HG03457 (cell line): Measurements from ENCODE around the gene GRK5.

Source experiments
- ATAC-seq: cut with Tn5 transposase; IDR thresholded peaks from one replicate; pipeline ENCODE4 v1.9.1; 2021; ENCODE audit warnings: moderate number of reproducible peaks; ENCODE audit not compliant: unreplicated experiment

GRK5 gene

DNA sequence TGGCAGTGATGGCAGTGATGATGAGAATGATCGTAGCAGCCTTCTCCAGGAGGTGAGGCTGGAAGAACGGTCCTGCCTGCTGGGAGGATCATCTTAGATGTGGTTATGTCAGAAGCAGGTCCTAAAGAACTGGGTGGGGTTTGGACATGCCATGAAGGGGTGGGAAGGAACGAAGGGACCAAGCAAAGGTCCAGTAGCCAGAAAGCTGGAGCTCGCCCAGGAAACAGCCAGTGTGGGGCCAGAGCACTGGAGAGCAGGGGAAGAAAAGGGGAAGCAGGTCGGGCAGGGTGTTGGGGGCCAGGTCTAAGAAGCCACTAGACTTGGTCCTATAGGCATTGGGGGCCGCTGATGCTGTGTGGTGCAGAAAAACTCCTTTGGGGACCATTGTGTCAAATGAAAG, 207.8 kb downstream of the GRK5 start:
- ATAC-seq: no peak

DNA sequence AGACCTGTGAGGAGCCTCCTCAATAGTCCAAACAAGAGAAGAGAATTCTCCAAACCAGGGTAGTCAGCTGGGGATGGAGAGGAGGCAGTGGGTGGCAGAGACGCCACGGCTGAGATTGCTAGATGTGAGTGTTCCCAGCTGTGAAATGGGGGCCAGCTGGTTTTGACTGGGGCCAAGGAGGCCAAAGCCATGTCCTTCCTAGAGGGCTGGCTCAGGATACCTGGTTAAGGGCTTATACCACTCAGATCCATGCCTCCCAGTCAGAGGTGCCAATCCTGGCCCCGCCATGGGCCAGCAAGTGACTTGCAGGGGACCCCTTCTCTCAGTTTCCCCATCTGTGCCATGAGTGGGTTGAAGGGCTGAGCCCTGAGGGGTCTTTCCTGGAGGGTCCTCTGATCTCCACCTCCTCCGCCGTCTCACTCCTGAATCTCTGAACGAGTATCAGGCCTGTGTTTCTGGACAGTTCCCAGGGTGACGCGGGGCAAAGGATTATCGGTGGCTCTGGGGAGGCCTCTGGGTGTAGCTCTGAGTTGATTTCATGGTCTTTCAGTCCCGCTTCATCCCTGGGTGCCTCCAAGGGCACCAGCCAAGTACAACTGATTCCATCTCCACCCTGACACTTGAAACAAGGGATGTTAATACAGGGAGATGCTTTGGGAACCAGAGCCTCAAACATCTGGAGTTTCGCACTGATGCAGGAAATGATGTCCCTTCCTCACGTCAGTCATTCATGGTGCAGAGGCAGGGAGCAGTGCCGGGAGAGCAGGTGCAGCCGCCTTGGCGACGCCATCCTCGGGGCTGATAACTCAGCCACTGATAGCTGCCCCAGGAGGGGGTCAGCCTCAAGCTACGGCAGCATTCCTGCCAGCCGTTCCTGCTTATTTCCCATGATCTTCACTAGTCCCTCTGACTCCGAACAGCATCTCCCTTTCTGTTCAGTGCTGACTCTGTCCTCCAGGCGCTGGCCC, 208.4 kb downstream of the GRK5 start:
- no peak for ATAC-seq

DNA sequence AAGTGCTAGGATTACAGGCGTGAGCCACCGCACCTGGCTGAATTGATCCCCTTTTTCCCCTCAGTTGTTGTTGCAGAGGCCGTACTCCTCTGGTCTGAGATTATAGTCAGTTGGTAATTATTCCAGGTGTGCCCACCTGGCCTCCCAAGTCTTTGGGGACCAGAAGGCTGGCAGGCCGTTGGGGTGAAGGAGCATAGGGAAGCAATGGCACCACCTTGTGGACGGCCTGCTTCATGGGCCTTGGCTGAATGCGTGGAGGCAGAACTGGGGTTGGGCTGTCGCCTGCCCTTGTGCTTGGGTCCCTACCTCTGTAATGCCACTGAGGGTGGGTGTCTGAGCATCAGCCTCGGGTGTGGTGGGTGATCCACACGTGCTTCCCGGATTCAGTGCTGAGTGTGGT, 209.5 kb downstream of the GRK5 start:
- ATAC-seq: no peak

DNA sequence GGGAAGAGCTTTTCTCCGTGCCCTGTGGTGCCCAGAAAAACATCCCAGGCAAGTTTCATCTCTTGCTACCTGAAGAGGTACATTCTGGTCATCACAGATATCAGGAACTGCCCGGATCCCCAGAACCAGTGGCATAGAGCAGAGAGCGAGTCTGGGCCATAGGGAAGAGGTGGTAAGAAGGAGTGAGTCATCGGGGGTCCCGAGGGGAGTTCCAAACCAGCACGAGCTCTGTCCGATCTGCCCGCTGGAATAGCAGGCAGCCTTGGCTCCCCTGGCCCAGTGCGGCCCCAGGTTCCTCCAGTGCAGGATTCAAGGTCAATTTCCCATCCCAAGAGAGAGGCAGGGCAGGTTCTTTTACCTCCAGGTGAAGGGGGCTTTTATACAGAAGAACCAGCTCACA, 210.5 kb downstream of the GRK5 start:
- no peak for ATAC-seq

DNA sequence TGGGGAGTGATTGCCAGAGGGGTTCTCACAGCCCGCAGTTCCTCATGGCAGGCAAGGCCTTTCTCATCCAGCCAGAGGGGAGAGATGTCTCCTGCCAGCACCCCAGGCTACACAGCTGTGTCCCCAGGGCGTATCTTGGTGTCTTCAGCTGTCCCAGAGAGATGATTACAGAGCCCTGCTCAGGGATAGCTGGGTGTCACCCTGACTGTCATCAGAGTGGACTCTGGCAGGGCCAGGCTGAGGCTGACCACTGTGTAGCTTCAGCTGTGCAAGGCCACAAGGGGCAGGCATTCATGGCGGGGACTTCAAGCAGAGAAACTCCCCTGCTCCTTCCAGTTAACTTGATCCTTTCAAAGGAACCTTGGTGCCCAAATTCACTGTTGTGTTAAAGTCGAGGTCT, 211.0 kb downstream of the GRK5 start:
- ATAC-seq: no peak

DNA sequence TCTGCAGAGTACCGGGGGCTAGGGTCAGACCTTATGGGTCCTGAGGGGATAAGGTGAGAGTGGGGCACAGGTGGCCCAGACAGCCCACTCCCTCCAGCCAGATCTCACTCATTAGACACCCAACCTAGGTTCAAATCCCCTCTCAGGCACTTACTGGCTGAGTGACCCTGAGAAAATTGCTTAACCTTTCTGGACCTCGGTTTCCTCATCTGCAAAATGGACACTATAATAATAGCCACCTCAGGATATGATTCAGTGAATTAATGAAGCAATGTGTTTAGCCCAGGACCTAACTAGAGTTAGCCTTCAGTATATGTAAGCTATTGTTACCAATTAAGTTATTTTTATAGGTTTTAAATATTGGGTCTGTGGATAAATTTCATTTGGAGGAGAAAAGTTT, 212.6 kb downstream of the GRK5 start:
- ATAC-seq: no peak

DNA sequence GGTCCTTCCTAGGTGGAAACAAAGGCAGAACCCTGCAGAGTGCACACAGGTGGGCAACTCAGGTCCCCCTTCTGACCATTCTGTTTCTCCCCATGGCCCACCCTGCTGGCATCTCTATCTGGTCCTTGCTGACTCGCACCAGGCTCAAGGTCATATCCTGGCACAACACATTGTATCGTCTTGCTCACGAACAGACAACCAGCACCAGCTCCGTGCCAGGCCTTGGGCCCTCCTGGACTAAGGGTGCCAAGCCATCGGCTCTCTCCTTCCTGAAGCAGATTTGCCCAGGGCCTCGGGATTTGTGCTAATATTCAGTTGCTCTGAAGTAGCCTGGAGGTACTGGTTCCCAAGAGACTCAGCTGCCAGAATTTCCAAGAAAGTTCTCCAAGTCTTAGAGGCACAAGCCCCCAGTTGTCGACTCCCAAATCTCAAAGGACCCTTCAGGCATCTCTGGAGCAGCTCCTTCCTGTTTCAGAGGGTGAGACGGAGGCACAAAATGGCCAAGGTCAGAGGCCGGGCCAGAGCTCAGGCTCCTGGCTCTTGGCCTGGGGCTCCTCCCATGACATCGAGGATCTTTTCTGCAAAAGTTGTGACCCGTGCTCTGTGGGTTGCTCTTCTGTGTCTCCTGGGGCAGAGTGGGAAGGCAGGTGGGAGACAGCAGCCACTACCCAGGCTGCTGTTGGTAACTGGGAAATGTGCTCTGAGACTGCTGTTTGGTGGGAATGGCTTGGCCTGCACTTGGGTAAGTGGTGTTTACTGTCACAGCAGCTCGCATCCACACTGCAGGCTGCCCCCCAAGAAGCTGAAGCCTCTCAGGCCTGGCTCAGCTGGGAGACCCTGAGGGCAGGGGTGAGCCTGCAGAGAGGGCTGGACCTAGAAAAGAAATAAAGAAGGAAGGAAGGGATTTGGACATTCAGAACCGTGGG, 213.8 kb downstream of the GRK5 start:
- no peak for ATAC-seq

DNA sequence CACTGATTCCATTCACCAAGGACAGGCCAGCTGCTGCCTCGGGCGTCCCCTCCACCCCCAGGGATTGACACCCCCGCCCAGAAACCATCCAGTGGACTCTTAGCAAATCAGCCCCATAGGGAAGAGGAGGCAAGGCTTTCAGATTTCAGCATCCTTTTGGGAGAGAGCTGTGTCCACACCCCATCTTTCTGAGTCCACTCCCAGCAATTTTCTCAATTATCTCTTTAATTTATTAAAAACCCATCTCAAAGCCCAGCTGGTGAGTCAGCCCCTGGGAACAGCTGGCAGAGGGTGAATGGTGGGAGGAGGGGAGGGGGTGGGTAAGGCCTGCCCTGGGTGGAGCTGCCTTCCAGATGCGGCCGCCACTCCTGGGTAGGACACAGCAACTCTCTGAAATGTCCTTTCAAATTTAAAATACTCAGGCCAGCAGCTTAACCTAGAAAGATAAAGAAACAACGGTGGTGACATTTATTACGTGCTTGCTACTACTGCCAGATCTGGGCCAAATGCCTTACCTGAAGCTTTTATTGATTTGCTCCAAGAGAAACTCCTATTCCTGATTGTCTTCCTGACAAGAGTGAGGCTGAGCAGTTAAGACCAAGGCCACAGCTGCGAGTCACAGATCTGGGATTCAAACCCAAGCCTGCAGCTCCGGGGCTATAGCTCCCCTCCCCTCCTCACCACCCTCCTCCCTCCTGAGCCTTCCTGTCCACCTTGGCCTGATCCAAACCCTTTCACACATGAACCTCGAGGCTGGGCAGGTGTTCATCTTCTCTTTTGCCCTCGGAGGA, 214.7 kb downstream of the GRK5 start:
- ATAC-seq: no peak

DNA sequence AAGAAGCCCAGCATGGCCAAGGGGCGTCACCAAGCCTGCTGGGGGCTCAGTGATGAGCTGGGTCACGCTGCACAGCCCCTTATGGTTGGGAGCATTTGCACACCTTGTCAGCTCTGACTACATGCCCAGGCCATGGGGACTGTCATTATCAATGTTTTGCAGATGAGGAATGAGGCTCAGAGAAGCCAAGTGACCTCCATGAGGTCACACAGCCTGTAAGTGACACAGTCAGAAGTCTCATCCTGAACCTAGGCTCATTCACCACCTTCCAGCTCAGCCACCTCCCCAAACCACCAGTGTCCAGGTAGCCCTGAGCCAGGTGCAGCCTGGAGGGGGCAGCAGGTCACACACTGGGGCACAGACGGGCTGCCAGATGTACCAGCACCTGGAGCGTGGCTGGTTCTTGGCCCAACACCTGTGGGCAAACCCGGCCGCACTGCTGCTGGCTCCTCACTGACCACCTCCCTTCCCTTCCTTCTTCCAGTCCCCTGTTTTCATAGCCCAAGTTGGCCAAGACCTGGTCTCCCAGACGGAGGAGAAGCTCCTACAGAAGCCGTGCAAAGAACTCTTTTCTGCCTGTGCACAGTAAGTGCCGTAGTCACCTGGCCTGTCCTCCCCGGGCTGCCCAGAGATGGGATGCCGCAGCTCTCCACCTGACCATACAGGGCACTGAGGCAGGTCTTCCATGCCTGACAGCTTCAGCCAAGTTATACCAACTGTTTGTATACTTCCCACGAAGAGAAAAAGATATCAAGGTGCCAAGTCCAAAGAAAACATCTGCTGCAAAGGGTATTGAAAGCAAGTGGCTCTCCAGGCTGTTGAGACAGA, 215.5 kb downstream of the GRK5 start:
- no peak for ATAC-seq

DNA sequence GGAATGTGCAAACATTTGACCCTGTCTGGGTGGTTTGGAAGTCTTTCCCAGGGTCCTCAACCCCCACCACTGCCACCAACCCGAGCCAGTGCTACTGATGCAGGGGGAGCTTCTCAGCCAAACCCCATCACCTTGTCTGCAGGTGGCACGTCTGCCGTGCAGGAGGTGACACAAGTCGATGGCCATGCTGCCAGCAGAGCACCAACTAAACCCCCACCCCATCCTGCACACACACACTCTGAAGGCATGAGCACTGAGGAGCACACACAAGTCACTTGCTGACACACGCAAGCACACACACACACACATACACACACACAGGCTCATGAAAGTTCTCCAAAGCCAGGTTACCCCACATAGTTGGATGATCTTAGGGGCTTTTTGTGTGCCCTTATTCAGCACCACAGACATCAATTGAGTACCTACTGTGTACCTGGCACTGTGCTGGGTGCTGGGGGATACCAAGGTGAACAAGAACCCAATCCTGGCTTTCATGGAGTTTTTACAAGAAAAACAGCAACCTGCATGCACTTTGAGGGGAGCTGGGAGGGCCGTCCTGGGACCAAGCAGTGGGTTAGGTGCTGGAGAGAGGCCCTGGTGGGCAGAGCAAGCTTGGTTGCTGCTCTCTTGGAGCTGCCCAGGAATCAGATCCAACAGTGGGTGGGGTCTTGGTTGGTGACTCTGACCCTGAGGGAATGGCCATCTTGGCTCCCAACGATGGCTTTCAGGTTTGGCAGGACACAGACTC, 216.3 kb downstream of the GRK5 start:
- no peak for ATAC-seq

DNA sequence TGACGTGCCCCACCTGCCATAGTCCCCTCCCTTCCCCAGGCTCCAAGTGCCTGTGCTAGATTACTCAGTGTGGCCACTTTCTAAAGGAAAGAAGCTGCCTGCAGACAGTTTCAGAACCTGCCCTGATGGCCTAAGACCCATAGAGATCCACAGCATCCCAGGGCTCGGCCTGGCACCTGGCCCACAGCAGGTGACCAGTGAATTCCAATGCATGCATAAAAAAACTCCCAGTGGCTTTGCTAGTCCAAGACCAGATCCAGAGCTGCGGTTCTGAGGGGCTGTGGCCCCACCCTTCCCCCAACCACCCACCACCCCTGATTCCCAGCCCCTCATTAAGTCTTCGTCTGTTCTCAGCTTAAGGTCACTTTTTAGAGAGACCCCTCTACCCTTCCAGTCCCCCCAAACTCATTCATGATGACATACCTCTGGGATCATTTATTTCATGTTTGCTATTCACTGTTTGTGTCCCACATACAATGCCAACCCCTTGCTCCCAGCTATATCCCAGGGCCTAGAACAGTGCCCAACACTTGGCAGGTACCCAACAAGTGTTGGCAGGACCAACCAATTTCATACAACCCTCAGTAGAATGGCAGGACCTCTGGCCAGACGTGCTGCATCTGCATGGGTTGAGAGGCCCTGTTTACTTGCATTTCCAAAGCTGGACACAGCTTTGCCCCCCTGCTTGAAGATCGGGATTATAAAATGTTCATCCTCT, 217.0 kb downstream of the GRK5 start:
- ATAC-seq: no peak

DNA sequence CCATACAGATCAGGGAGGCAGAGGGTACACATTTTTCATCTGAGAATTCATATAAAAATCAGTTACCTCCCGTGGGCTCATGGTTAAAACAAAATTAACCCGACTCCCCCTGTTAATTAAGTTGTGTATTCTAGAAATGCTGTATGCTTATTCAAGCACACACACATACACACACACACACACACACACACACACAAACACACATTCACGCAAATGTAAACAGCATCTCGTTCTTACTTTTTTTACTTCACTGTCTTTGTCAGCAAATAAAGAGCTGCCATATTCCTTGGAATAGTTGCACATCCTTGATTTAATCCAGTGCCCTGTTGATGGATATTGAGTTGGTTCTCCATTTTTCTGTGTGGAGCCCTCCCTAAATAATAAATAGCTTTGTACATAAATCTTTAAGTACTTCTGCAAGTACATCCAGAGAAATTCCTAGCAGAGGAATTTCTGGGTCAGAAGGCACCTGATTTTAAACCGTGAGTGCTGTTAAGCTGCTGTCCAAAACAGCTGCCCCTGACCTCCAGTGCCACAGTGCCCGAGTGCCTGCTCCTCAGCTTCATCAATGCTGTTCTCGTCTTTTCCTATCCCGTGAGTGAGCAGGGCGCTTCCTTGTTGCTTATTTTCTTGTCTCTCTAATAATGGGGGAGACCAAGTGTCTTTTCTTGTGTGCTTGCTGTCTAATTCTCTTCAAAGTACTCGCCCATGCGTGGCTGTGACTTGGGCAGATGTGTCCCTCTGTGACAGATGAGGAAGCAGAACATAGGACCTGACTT, 217.9 kb downstream of the GRK5 start:
- ATAC-seq: no peak

DNA sequence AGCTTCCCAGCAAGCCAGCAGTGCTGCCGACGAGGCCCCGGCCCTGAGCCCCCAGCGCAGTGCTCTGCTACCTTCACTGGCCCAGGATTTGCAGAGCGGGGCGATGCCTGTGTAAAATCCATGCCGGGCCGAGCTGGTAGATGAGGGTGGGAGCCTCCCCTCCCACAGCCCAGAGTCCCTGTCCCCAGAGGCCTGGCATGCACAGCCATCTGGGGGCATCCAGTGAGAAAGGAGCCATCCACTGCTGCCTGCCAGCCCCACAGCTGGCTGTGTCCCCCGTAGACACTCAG, 218.5 kb downstream of the GRK5 start:
- no peak for ATAC-seq

DNA sequence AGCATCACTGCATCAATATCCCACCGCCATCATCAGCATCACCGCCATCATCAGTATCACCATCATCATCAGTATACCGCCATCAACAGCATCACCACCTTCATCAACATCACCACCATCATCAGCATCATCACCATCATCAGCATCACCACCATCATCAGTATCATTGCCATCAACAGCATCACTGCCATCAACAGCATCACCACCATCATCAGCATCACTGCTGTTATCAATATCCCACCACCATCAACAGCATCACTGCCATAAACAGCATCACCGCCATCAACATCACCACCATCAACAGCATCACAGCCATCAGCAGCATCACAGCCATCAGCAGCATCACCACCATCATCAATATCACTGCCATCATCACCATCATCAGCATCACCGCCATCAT, 219.3 kb downstream of the GRK5 start:
- no peak for ATAC-seq

DNA sequence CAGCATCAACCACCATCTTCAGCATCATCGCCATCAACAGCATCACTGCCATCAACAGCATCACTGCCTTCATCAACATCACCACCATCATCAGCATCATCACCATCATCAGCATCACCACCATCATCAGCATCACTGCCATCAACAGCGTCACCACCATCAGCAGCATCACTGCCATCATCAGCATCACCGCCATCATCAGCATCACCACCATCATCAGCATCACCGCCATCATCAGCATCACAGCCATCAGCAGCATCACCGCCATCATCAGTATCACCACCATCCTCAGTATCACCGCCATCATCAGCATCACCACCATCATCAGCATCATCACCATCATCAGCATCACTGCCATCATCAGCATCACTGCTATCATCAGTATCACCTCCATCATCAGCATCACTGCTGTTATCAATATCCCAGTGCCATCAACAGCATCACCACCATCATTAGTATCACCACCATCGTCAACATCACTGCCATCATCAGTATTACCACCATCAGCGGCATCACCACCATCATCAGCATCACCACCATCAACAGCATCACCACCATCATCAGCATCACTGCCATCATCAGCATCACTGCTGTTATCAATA, 220.0 kb downstream of the GRK5 start:
- no peak for ATAC-seq

DNA sequence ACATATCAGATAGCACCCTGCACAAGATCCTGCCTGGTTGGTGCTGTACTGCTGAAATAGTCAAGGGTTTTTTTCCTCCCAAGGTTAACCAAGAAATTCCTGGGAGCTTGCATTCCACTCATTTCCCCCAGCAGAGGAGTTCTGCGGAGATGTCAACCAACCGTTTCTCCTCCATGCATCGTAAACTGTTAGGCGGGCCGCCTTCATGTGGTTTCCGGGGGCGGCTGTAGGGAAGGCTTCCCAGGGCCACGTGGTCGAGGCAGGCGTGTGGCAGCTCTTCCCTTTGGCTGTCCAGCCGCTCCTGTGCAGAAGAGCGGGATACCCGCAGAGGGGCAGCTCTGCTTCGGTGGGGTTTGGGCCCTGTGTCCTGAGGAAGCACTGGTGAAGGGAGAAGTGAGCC, 221.4 kb downstream of the GRK5 start:
- ATAC-seq: no peak

DNA sequence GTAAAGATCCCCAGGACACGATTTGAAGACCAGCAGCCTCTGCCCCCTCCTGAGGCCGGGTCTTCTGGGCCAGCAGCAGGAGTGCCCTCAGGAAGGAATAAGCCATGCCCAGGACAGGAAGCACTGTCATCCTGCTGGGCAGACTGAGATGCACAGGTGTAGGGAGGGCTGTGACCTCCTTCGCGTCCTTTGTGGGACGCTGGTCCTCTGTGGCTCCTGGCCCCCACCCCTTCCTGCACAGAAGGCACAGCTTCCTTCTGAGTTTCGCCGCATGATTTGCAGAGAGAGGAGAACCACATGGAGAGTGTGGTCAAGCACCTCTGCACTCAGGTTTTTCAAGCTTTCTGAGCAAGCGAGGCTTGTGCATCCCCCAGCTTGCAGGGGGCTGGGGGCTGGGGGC, 222.4 kb downstream of the GRK5 start:
- no peak for ATAC-seq
